HG02623 (cell line): ENCODE data around the gene VGLL3.

Experiments used
- ATAC-seq: cut with Tn5 transposase; IDR thresholded peaks from one replicate; pipeline ENCODE4 v1.9.1; 2021; ENCODE audit warnings: moderate library complexity; ENCODE audit not compliant: unreplicated experiment

The VGLL3 gene

DNA sequence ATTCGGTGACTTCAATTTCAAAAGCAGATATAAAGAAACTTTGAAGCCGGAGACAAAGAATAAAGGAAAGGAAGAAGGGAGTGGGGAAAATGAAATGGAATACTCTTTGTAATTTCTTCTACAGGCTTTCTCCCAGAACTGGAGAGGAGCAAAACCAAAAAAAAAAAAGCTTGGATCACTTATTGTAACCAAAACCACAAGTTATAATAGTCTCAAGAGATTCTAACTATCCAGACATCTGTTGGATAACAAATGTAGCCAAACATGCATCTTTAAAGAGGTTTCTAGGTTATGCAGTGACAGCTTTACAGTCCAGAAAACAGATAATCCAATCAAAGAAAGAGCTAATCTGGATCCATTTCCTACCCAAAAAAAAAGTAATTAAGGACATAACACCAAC is 36.2 kb downstream of the VGLL3 start:
- ATAC-seq = no peak

DNA sequence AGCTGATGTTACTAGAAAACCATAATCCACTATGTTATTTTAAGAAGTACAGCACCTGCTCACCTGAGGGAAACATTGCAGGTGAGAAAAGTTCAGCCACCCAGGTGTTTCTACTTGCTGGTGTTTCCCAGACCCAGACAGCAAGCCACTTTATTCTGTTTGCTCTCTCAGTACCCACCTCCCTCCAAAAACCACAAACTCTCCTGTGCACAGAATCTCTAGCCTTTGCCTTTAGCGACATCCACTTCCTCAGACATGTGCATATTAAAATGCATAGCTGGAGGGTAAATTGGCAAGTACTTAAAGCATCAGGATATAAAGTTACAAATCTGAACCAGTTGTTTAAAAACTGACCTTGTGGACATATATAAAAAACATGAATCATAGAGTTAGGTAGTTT is 36.7 kb downstream of the VGLL3 start:
- ATAC-seq = no peak

GRCh38 chr3:86951322-86951721 is 39.6 kb downstream of the VGLL3 start:
- ATAC-seq = no peak

GRCh38 chr3:86950717-86951116 is 40.2 kb downstream of the VGLL3 start:
- no peak for ATAC-seq

DNA sequence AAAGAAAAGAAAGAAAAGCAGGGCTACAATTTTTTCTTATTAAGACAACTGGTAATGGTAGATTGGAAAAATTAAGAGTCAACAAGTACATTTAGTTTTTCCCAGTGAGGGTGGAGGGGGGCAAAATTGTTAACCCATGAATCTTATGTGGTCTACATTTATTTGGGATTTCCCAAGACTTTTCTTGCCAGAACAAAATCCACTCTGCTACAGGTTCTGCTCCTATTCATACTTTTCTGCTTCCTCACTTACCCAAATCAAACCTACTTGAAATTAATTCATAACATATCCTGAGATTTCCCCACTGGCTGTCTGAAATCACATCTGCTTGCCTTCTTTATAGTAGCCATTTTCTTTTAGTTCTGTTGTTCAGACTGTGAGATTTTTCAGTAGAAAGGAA is 41.1 kb downstream of the VGLL3 start:
- no peak for ATAC-seq

DNA sequence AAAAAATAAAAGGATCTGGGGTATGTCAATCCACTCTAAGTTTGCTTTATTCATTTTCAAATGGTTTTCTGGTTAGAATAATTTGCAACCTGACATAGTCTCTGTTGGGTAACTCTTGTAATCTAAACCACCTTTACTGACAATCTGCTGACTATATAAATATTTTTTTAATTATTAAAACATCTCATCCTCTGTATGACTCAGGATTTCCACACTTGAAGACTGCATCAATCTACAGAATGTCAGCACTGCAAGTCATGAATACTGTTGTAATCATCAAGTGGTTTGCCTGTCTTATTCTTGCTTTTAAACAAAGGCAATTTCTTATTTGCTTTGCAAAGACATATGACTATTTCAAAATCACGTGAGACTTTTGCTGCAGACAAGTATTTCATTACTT is 42.1 kb downstream of the VGLL3 start:
- ATAC-seq = no peak

GRCh38 chr3:86942206-86942605 is 48.7 kb downstream of the VGLL3 start:
- ATAC-seq = no peak

DNA sequence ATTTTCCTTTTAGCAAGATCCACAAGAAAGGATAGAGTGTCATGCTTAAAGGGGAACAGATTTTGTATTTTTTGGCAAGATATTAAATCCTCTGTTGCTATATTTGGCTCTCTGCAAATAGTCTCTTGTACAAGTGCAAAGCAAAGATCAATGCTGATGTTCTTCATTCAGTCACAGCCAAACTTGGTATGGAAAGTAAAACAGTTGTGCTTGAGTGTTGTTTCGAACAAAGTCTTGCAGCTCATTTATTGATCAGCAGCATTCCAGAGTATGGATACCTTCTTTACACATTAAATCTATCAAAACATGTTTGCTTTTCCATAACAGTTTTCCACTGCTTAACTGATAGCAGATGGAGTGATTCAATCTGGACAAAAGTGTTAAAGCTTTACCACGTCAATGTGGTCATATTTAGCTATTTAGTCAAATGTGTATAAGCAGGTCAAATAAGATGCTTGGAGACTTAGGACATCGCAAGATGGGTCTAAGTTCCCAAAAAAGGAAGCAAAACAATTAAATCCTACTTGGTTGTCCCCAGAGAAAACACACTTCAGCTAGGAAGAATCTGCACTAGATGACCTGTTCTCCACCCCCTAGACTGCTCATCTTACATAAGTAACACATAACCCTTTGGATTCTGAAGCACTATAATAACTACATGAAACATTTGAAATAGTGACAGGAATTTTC is 52.4 kb downstream of the VGLL3 start:
- no peak for ATAC-seq

DNA sequence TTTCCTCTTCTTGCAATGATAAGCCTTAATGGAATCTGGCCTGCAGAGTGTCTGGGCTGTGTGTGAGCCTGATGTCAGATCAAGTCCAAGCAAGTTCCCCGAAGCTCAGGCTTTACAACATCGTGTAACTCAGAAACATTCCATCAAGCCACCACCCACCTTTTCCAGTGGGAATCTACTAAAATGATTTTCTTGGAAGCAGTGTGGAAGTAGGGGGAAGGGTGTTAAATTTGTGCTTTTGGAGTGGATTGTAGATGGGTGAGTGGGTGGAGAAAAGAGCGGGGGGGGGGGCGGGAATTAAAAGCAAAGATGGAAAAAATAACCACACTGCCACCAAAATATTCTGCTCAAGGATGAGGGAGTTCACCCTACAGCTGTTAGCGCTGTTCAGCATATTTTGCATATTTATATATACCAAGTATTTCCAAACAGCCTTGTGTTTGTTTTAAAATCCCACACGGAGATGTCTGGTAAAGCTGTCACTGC is 53.6 kb downstream of the VGLL3 start:
- ATAC-seq = no peak

DNA sequence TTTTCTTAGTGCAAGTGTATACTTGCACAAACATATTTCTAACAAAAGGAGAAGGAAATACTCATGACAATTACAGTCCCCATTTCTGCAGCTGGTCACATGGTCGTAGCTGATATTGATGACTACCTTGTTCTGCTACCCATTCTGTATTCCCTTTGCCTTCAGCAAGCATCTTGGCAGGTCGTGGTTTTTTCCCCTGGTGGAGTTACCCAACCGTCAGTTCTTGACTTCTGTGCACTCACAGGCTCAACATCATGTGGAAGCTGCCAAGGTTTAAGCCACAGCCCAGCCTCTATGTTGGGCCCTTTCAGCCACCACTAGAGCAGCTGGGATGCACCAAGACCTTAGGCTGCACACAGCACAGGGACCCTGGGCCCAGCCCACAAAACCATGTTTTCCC is 56.1 kb downstream of the VGLL3 start:
- ATAC-seq = no peak

GRCh38 chr3:86930831-86931230 is 60.1 kb downstream of the VGLL3 start:
- no peak for ATAC-seq

DNA sequence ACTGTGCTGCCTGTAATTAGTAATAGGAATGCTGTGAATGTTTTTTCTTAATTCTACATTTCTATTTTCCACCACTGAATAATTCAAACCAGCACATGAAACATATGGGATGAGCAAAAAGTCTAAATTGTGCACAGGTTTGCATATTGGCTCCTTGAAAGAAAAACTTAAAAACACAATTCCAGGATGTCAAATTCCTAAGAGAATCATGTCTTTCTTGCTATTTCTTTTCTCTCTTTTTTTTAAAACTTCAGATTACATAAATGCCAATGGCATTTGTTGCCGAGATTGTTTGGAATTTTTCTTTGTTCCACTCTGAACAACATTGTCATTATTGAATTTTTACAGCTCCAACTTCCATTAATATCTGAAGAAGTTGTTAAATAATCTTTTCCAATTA is 60.8 kb downstream of the VGLL3 start:
- ATAC-seq = no peak

GRCh38 chr3:86929046-86929445 is 61.9 kb downstream of the VGLL3 start:
- no peak for ATAC-seq

DNA sequence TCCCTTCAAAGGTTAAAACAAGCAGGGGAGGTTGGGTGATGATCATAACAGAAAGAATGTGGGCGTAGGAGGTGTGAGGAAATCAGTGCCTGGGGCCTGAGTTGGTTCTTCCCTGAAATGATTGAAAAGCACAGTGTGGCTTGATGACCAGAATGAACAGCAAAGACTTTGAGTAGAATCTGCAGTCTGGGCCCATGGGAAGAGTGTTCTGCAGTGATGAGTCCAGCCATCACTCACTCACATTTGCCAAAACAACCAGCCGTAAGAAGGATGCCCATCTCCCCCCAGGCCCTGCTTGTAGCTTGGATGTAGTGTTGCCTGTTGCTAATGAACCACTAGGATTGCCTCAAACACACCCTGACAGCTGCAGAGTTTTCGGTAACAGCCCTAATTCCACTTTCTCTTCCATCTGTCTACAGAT is 67.9 kb downstream of the VGLL3 start:
- no peak for ATAC-seq

- no peak for ATAC-seq
Observed at GRCh38 chr3:86921971-86922680, 68.8 kb downstream of the VGLL3 start.

GRCh38 chr3:86914670-86915069 is 76.3 kb downstream of the VGLL3 start:
- no peak for ATAC-seq

- no peak for ATAC-seq
Observed at GRCh38 chr3:86913160-86913559, 77.8 kb downstream of the VGLL3 start.

- no peak for ATAC-seq
Observed at GRCh38 chr3:86895202-86895601, 95.7 kb downstream of the VGLL3 start.

DNA sequence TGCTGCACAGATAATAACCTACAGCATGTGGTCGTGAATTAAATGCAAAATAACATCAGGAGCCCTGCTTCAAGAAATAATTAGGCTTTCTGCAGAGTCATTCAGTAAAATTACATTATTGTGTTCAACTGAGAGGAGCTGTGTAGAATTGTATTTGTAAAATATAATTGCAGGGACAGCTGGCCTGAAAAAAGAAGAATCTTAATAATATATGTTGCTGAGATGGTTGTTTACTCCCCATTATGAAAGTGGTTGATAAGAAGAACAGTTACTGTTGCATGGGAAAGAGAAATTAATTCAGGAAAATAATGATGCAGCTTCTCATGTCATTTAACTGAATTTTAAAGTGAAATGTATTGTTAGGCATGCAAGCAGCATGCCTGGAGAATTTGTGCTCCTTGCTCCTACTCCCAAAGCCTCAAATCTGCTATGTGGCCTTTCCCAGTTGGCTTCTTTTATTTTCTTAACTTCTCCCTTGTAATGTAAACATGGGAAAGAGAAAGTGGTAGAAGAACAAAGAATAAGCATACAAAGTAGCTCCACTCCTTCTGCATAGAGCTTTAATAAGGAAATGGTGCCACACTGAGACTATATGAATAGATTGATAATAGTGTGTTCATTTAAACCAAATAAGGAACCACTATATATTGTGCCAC is 100.1 kb downstream of the VGLL3 start:
- no peak for ATAC-seq
